GM18511 (cell line): ENCODE results near the gene CEP68.
"Not testable (repeated sequence)": the region's sequence is repeated elsewhere in the genome, so short reads cannot be mapped to it uniquely, and the experiment has no call there.

Source experiments
- ATAC-seq: cut with Tn5 transposase; IDR thresholded peaks from one replicate; pipeline ENCODE4 v1.9.1; 2021; ENCODE audit warnings: mild to moderate bottlenecking, moderate library complexity; ENCODE audit not compliant: unreplicated experiment

The CEP68 gene

GRCh38 chr2:65129286-65129825 is 73.1 kb downstream of the CEP68 start:
- ATAC-seq: peak; percentile 4

GRCh38 chr2:65129826-65130663 is 73.8 kb downstream of the CEP68 start, which contains the start of gene RAB1A:
TSS of gene RAB1A (minus strand) at chr2:65130106. CDS start at chr2:65129915, 191 bp downstream.
- ATAC-seq: peak; percentile 96

GRCh38 chr2:65130664-65131175 is 74.5 kb downstream of the CEP68 start:
- peak; percentile 44 for ATAC-seq

GRCh38 chr2:65132930-65133329 is 76.7 kb downstream of the CEP68 start:
- not testable (repeated sequence) for ATAC-seq

- no peak for ATAC-seq
Observed at GRCh38 chr2:65133626-65134025, 77.4 kb downstream of the CEP68 start.

- ATAC-seq: no peak
Observed at GRCh38 chr2:65134158-65134557, 77.9 kb downstream of the CEP68 start.

GRCh38 chr2:65136253-65136652 is 80.0 kb downstream of the CEP68 start:
- no peak for ATAC-seq
